ENCODE data around the gene SCEL. TPM values are rescaled to one million over a fixed set of nuclear protein-coding genes. Genes with fewer than 3 reads are reported as not detected.
"Not testable (repeated sequence)": the region's sequence is repeated elsewhere in the genome, so short reads cannot be mapped to it uniquely, and the experiment has no call there.

Gene SCEL
- total RNA-seq, 1 donor from 2014 or later = not detected

GRCh38 chr13:77650409-77650808 is 114.9 kb downstream of the SCEL start:
- Mint-ChIP-seq H3K27me3 (no peaks in the 10 kb centered on the region), H3K4me3 (ENCODE audit: low read depth) (no peak overlapping the region), H3K27ac (no peak overlapping the region), H3K9me3 (ENCODE audit: low read depth) (peaks cover 6% of the 10 kb centered on the region), H3K4me1 (ENCODE audit: low read depth) (no peaks in the 10 kb centered on the region), H3K36me3 (ENCODE audit: insufficient read depth) (no peaks in the 10 kb centered on the region)
- TF ChIP-seq CTCF (IDR thresholded peaks at IDR 0.05; ENCODE audit: unreplicated experiment) = no peak
- DNase-seq (ENCODE audit: low spot score, unreplicated experiment) = no peak

- Mint-ChIP-seq H3K9me3 (ENCODE audit: low read depth) (peaks cover 6% of the 10 kb centered on the region), H3K27ac (no peak overlapping the region), H3K4me3 (ENCODE audit: low read depth) (no peak overlapping the region), H3K36me3 (ENCODE audit: insufficient read depth) (no peaks in the 10 kb centered on the region), H3K27me3 (no peaks in the 10 kb centered on the region), H3K4me1 (ENCODE audit: low read depth) (no peaks in the 10 kb centered on the region)
- no peak for TF ChIP-seq CTCF (IDR thresholded peaks at IDR 0.05; ENCODE audit: unreplicated experiment)
- no peak for DNase-seq (ENCODE audit: low spot score, unreplicated experiment)
Measured at GRCh38 chr13:77653301-77653700, 117.8 kb downstream of the SCEL start.

- not testable (repeated sequence) for H3K36me3 Mint-ChIP-seq (ENCODE audit: insufficient read depth)
Measured at GRCh38 chr13:77660016-77660415, 124.5 kb downstream of the SCEL start.

GRCh38 chr13:77660841-77661250 is 125.3 kb downstream of the SCEL start:
- H3K4me3 Mint-ChIP-seq (ENCODE audit: low read depth) = no peak overlapping the region
- no peaks in the 10 kb centered on the region for H3K4me1 Mint-ChIP-seq (ENCODE audit: low read depth)
- no peaks in the 10 kb centered on the region for H3K36me3 Mint-ChIP-seq (ENCODE audit: insufficient read depth)
- no peak for TF ChIP-seq CTCF (IDR thresholded peaks at IDR 0.05; ENCODE audit: unreplicated experiment)
- no peak overlapping the region for H3K27ac Mint-ChIP-seq
- no peak for DNase-seq (ENCODE audit: low spot score, unreplicated experiment)
- no peaks in the 10 kb centered on the region for H3K9me3 Mint-ChIP-seq (ENCODE audit: low read depth)
- H3K27me3 Mint-ChIP-seq = no peaks in the 10 kb centered on the region

More at GRCh38 chr13:77660016-77660415, 124.5 kb downstream of the SCEL start:
- not testable (repeated sequence) for H3K27ac Mint-ChIP-seq; H3K4me3 Mint-ChIP-seq (ENCODE audit: low read depth); H3K9me3 Mint-ChIP-seq (ENCODE audit: low read depth); DNase-seq (ENCODE audit: low spot score, unreplicated experiment); H3K27me3 Mint-ChIP-seq; H3K4me1 Mint-ChIP-seq (ENCODE audit: low read depth)

GRCh38 chr13:77662301-77662700 is 126.8 kb downstream of the SCEL start:
- not testable (repeated sequence) for H3K27me3 Mint-ChIP-seq; H3K36me3 Mint-ChIP-seq (ENCODE audit: insufficient read depth); DNase-seq (ENCODE audit: low spot score, unreplicated experiment); H3K4me1 Mint-ChIP-seq (ENCODE audit: low read depth); H3K27ac Mint-ChIP-seq; H3K4me3 Mint-ChIP-seq (ENCODE audit: low read depth); H3K9me3 Mint-ChIP-seq (ENCODE audit: low read depth)

- not testable (repeated sequence) for DNase-seq (ENCODE audit: low spot score, unreplicated experiment); H3K9me3 Mint-ChIP-seq (ENCODE audit: low read depth); H3K27ac Mint-ChIP-seq; H3K4me3 Mint-ChIP-seq (ENCODE audit: low read depth); H3K27me3 Mint-ChIP-seq; H3K36me3 Mint-ChIP-seq (ENCODE audit: insufficient read depth); H3K4me1 Mint-ChIP-seq (ENCODE audit: low read depth)
Measured at GRCh38 chr13:77662831-77663230, 127.3 kb downstream of the SCEL start.

- H3K27me3 Mint-ChIP-seq = no peaks in the 10 kb centered on the region
- no peak for TF ChIP-seq CTCF (IDR thresholded peaks at IDR 0.05; ENCODE audit: unreplicated experiment)
- H3K27ac Mint-ChIP-seq = no peak overlapping the region
- no peaks in the 10 kb centered on the region for H3K36me3 Mint-ChIP-seq (ENCODE audit: insufficient read depth)
- H3K9me3 Mint-ChIP-seq (ENCODE audit: low read depth) = peaks cover 20% of the 10 kb centered on the region
- no peaks in the 10 kb centered on the region for H3K4me1 Mint-ChIP-seq (ENCODE audit: low read depth)
- no peak for DNase-seq (ENCODE audit: low spot score, unreplicated experiment)
- no peak overlapping the region for H3K4me3 Mint-ChIP-seq (ENCODE audit: low read depth)
Measured at GRCh38 chr13:77674852-77675251, 139.3 kb downstream of the SCEL start.
